Duodenal mucosa (tissue), 2 donors: ENCODE data around the gene FFAR2.
"Not testable (repeated sequence)": the region's sequence is repeated elsewhere in the genome, so short reads cannot be mapped to it uniquely, and the experiment has no call there.

Experiments
- H3K27ac ChIP-seq: one replicate; pipeline ENCODE4 v1.7.0; 2013; ENCODE audit warnings: low read depth, low read length
- H3K27me3 ChIP-seq, 2 donors: one replicate each; pipeline ENCODE4 v1.7.0; 2013; ENCODE audit warnings: low read length in 2 of 2, control low read depth in 1 of 2; ENCODE audit not compliant: insufficient read depth in 2 of 2, control insufficient read depth in 1 of 2
- H3K36me3 ChIP-seq, 2 donors: one replicate each; pipeline ENCODE4 v1.7.0; 2013; ENCODE audit warnings: low read length in 2 of 2, control low read depth in 1 of 2; ENCODE audit not compliant: insufficient read depth in 2 of 2, control insufficient read depth in 1 of 2
- H3K4me1 ChIP-seq, 2 donors: one replicate each; pipeline ENCODE4 v1.7.0; 2013; ENCODE audit warnings: low read length in 2 of 2, control low read depth in 1 of 2; ENCODE audit not compliant: insufficient read depth in 2 of 2, control insufficient read depth in 1 of 2
- H3K4me3 ChIP-seq, 2 donors: one replicate each; pipeline ENCODE4 v1.7.0; 2013; ENCODE audit warnings: low read length in 2 of 2, low read depth in 1 of 2
- H3K9ac ChIP-seq, 2 donors: one replicate each; pipeline ENCODE4 v1.7.0; 2013; ENCODE audit warnings: low read length in 2 of 2, low read depth in 1 of 2
- H3K9me3 ChIP-seq, 2 donors: one replicate each; pipeline ENCODE4 v1.7.0; 2013; ENCODE audit warnings: low read length in 2 of 2, control low read depth in 1 of 2; ENCODE audit not compliant: control insufficient read depth in 1 of 2

FFAR2 gene

GRCh38 chr19:35423406-35423805, 24.7 kb upstream of the FFAR2 start:
- not testable (repeated sequence) for H3K9me3 ChIP-seq, H3K36me3 ChIP-seq

GRCh38 chr19:35425682-35426081, 22.4 kb upstream of the FFAR2 start:
- Histone ChIP-seq H3K36me3 (no peaks in the 10 kb centered on the region), H3K27ac (no peak overlapping the region), H3K27me3 (no peaks in the 10 kb centered on the region), H3K4me1 (peaks cover 10 to 22% of the 10 kb centered on the region in 2 donors), H3K4me3 (no peak overlapping the region), H3K9me3 (no peaks in the 10 kb centered on the region), H3K9ac (no peak overlapping the region)

More at GRCh38 chr19:35423406-35423805, 24.7 kb upstream of the FFAR2 start:
- not testable (repeated sequence) for H3K27me3 ChIP-seq, H3K9ac ChIP-seq, H3K4me3 ChIP-seq, H3K27ac ChIP-seq
- H3K4me1 ChIP-seq: peaks cover 14 to 20% of the 10 kb centered on the region in 2 donors

DNA sequence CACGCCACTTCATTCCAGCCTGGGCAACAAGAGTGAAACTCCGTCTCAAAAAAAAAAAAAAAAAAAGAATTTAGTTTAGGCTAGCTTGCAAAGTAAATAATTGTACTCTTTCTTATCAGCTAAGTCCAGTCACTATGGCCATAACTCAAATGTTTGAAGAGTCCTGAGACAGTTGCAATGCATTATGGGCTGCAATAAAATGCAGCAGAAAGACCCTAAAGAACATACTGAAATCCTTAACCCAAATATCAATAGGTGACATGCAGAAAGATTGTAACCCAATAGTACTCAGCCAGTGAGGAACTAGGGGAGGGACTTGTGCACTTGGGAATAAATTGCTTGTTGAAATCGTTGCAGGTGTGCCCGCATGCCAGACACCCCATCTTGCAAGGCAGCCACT, 20.9 kb upstream of the FFAR2 start:
- Histone ChIP-seq H3K9ac (no peak overlapping the region), H3K4me1 (peaks cover 10 to 19% of the 10 kb centered on the region in 2 donors), H3K9me3 (no peaks in the 10 kb centered on the region), H3K27ac (no peak overlapping the region), H3K27me3 (no peaks in the 10 kb centered on the region), H3K36me3 (no peaks in the 10 kb centered on the region), H3K4me3 (no peak overlapping the region)

- peaks cover 16 to 30% of the 10 kb centered on the region in 2 donors for H3K4me1 ChIP-seq
- H3K9me3 ChIP-seq: no peaks in the 10 kb centered on the region
- no peak overlapping the region for H3K27ac ChIP-seq
- H3K4me3 ChIP-seq: peak overlapping the region in 1 of 2 donors; percentile 24
- no peak overlapping the region for H3K9ac ChIP-seq
- no peaks in the 10 kb centered on the region for H3K27me3 ChIP-seq
- no peaks in the 10 kb centered on the region for H3K36me3 ChIP-seq
These were observed 18.2 kb upstream of the FFAR2 start for GRCh38 chr19:35429698-35430408.

- peak overlapping the region; percentile 17 to 35 for H3K4me3 ChIP-seq
- H3K27me3 ChIP-seq: no peaks in the 10 kb centered on the region
- no peaks in the 10 kb centered on the region for H3K9me3 ChIP-seq
- H3K4me1 ChIP-seq: peaks cover 20 to 33% of the 10 kb centered on the region in 2 donors
- no peaks in the 10 kb centered on the region for H3K36me3 ChIP-seq
- no peak overlapping the region for H3K9ac ChIP-seq
- H3K27ac ChIP-seq: no peak overlapping the region
These were observed 17.5 kb upstream of the FFAR2 start for GRCh38 chr19:35430409-35431144.

- no peaks in the 10 kb centered on the region for H3K9me3 ChIP-seq
- H3K4me1 ChIP-seq: peaks cover 27 to 39% of the 10 kb centered on the region in 2 donors
- H3K27me3 ChIP-seq: no peaks in the 10 kb centered on the region
- no peak overlapping the region for H3K27ac ChIP-seq
- H3K4me3 ChIP-seq: peak overlapping the region in 1 of 2 donors; percentile 17
- no peak overlapping the region for H3K9ac ChIP-seq
- H3K36me3 ChIP-seq: no peaks in the 10 kb centered on the region
These were observed 16.8 kb upstream of the FFAR2 start for GRCh38 chr19:35431145-35431807.

- no peaks in the 10 kb centered on the region for H3K36me3 ChIP-seq
- H3K9ac ChIP-seq: peak overlapping the region in 1 of 2 donors; percentile 6
- H3K27me3 ChIP-seq: no peaks in the 10 kb centered on the region
- peaks cover 41 to 52% of the 10 kb centered on the region in 2 donors for H3K4me1 ChIP-seq
- no peaks in the 10 kb centered on the region for H3K9me3 ChIP-seq
- H3K4me3 ChIP-seq: peak overlapping the region in 1 of 2 donors; percentile 42
- no peak overlapping the region for H3K27ac ChIP-seq
These were observed 15.1 kb upstream of the FFAR2 start for GRCh38 chr19:35432911-35433310.

DNA sequence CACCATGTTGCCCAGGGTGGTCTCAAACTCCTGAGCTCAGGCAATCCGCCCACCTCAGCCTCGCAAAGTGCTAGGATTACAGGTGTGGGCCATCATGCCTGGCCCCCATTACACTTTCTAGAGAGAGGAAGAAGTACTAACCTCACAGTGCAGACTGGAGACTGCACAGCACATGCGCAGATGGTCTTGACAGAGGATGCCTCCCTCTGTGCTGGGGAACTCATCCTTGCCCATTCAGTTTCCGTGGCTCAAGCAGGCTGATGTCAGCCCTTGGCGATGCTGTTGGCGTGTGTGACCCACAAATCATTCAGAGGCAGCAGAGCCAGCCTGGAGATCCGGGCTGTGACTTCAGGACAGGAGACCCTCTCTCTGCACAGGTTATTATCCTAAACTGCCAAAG, 14.6 kb upstream of the FFAR2 start:
- H3K9me3 ChIP-seq: no peaks in the 10 kb centered on the region
- no peaks in the 10 kb centered on the region for H3K36me3 ChIP-seq
- peak overlapping the region; percentile 31 to 51 for H3K4me3 ChIP-seq
- no peaks in the 10 kb centered on the region for H3K27me3 ChIP-seq
- no peak overlapping the region for H3K27ac ChIP-seq
- H3K4me1 ChIP-seq: peaks cover 41 to 55% of the 10 kb centered on the region in 2 donors
- peak overlapping the region in 1 of 2 donors; percentile 19 for H3K9ac ChIP-seq

- Histone ChIP-seq H3K27me3 (no peaks in the 10 kb centered on the region), H3K36me3 (no peaks in the 10 kb centered on the region), H3K4me3 (peak overlapping the region in 1 of 2 donors; percentile 42), H3K4me1 (peaks cover 35 to 45% of the 10 kb centered on the region in 2 donors), H3K9ac (peak overlapping the region in 1 of 2 donors; percentile 1), H3K9me3 (no peaks in the 10 kb centered on the region), H3K27ac (peak overlapping the region; percentile 35)
These were observed 12.2 kb upstream of the FFAR2 start for GRCh38 chr19:35435896-35436295.
